ENCODE results near the gene OR2Y1.

GRCh38 chr5:180785121-180785781 lies 45.4 kb upstream of the OR2Y1 start:
- no peak for TF ChIP-seq EGR1 (IDR thresholded peaks at IDR 0.05)
- no peak for TF ChIP-seq EP300 (IDR thresholded peaks at IDR 0.05; ENCODE audit: borderline replicate concordance)
- TF ChIP-seq YY1 (IDR thresholded peaks at IDR 0.05; ENCODE audit: low read depth): no peak
- no peak for TF ChIP-seq REST (IDR thresholded peaks at IDR 0.05; ENCODE audit: low read depth)
- TF ChIP-seq CEBPB (IDR thresholded peaks at IDR 0.05): no peak
- TF ChIP-seq USF1 (IDR thresholded peaks at IDR 0.05): no peak
- TF ChIP-seq TEAD4 (IDR thresholded peaks at IDR 0.05): no peak
- no peak for TF ChIP-seq CREB1 (IDR thresholded peaks at IDR 0.05; ENCODE audit: low read depth)
- TF ChIP-seq MAX (IDR thresholded peaks at IDR 0.05): no peak
- no peak for TF ChIP-seq TAF1 (IDR thresholded peaks at IDR 0.05; ENCODE audit: low read depth)
- TF ChIP-seq RAD21 (IDR thresholded peaks at IDR 0.05; ENCODE audit: low read depth): no peak
- 0 out of 2 replicates have a peak, but pooled peaks have one; percentile 4 for TF ChIP-seq ZBTB7A (IDR thresholded peaks at IDR 0.05; ENCODE audit: low read depth)
- TF ChIP-seq NFIC (IDR thresholded peaks at IDR 0.05): no peak
